ENCODE results near the gene MICU1. TPM values are rescaled to one million over a fixed set of nuclear protein-coding genes. Genes with fewer than 3 reads are reported as not detected.

MICU1 gene
- total and polyA plus RNA-seq, 8 donors: 25.9 to 212 (median 42.4) TPM

GRCh38 chr10:72367301-72367960, 258.4 kb downstream of the MICU1 start:
- Histone ChIP-seq H3K4me3 (no peak overlapping the region), H3K4me1 (peaks cover 5 to 20% (median 11%) of the 10 kb centered on the region in 4 donors), H3K27me3 (no peaks in the 10 kb centered on the region), H3K27ac (no peak overlapping the region), H3K36me3 (peaks cover 13 to 59% (median 47%) of the 10 kb centered on the region in 4 donors), H3K9me3 (no peaks in the 10 kb centered on the region)
- TF ChIP-seq EP300 (IDR thresholded peaks at IDR 0.05) (no peak), POLR2AphosphoS5 (IDR thresholded peaks at IDR 0.05) (no peak), CTCF (IDR thresholded peaks at IDR 0.05) (no peak), POLR2A (IDR thresholded peaks at IDR 0.05) (no peak)
- intact Hi-C loops (cut with DNase I; ENCODE audit: low total_unique reads): loop anchor here (10.0 kb wide), 1 partner anchor 467 kb away; no protein-coding TSS in a partner anchor
- 75 to 89% (median 84%) methylated on average over 4 of the region's 4 CpGs for WGBS, 5 donors
- DNase-seq: no peak

- Histone ChIP-seq H3K36me3 (peaks cover 13 to 44% (median 37%) of the 10 kb centered on the region in 4 donors), H3K4me3 (no peak overlapping the region), H3K27me3 (no peaks in the 10 kb centered on the region), H3K4me1 (peaks cover 5 to 16% (median 11%) of the 10 kb centered on the region in 4 donors), H3K9me3 (no peaks in the 10 kb centered on the region), H3K27ac (peak overlapping the region in 1 of 5 donors; percentile 47)
- intact Hi-C loops (cut with DNase I; ENCODE audit: low total_unique reads): loop anchor here (10.0 kb wide), 1 partner anchor 470 kb away; no protein-coding TSS in a partner anchor
- TF ChIP-seq POLR2AphosphoS5 (IDR thresholded peaks at IDR 0.05) (no peak), CTCF (IDR thresholded peaks at IDR 0.05) (no peak), POLR2A (IDR thresholded peaks at IDR 0.05) (no peak), EP300 (IDR thresholded peaks at IDR 0.05) (no peak)
- 78 to 88% (median 84%) methylated on average over 7 of the region's 7 CpGs for WGBS, 5 donors
- no peak for DNase-seq
Measured at GRCh38 chr10:72365106-72365895, 260.6 kb downstream of the MICU1 start.

GRCh38 chr10:72364239-72364777, 261.6 kb downstream of the MICU1 start:
- peak; percentile 91 to 95 for DNase-seq
- peak overlapping the region; percentile 9 to 48 (median 44) for H3K27ac ChIP-seq
- no peaks in the 10 kb centered on the region for H3K9me3 ChIP-seq
- peaks cover 13 to 41% (median 36%) of the 10 kb centered on the region in 4 donors for H3K36me3 ChIP-seq
- TF ChIP-seq POLR2AphosphoS5 (IDR thresholded peaks at IDR 0.05) (peak; percentile 55 to 92 (median 66)), EP300 (IDR thresholded peaks at IDR 0.05) (no peak), CTCF (IDR thresholded peaks at IDR 0.05) (peak in 5 of 7 experiments; percentile 87 to 99 (median 91))
- no peaks in the 10 kb centered on the region for H3K27me3 ChIP-seq
- peak overlapping the region in 2 of 4 donors; percentile 4 to 7 for H3K4me3 ChIP-seq
- WGBS, 5 donors: 3 to 7% (median 5%) methylated on average over 11 to 12 of the region's 12 CpGs
- peaks cover 5 to 16% (median 11%) of the 10 kb centered on the region in 4 donors for H3K4me1 ChIP-seq
- intact Hi-C loops (cut with DNase I; ENCODE audit: low total_unique reads): loop anchor here (10.0 kb wide), 1 partner anchor 470 kb away; no protein-coding TSS in a partner anchor

GRCh38 chr10:72356987-72357386, 268.9 kb downstream of the MICU1 start:
- Histone ChIP-seq H3K9me3 (no peaks in the 10 kb centered on the region), H3K4me3 (no peak overlapping the region), H3K4me1 (peaks cover 12 to 27% (median 23%) of the 10 kb centered on the region in 4 donors), H3K27ac (no peak overlapping the region), H3K27me3 (no peaks in the 10 kb centered on the region), H3K36me3 (peaks cover 0 to 13% (median 0%) of the 10 kb centered on the region in 4 donors)
- intact Hi-C loops (cut with DNase I; ENCODE audit: low total_unique reads): no loop called here
- no peak for DNase-seq
- WGBS, 5 donors: 64 to 72% (median 69%) methylated on average over 4 of the region's 4 CpGs
- TF ChIP-seq EP300 (IDR thresholded peaks at IDR 0.05) (no peak), POLR2A (IDR thresholded peaks at IDR 0.05) (no peak), POLR2AphosphoS5 (IDR thresholded peaks at IDR 0.05) (no peak)
